ENCODE measurements around the gene EMP3. TPM values are rescaled to one million over a fixed set of nuclear protein-coding genes. Genes with fewer than 3 reads are reported as not detected.

The EMP3 gene
- total RNA-seq, 1 experiment from 2014 or later = 92.9 TPM

- Histone ChIP-seq H3K36me3 (ENCODE audit: control insufficient read depth in 1 of 2, insufficient read depth in 2 of 2, low read length in 2 of 2) (no peaks in the 10 kb centered on the region), H3K4me1 (ENCODE audit: control insufficient read depth in 1 of 2, insufficient read depth in 2 of 2, low read length in 2 of 2) (peaks cover 10 to 34% of the 10 kb centered on the region in 2 experiments), H3K27me3 (ENCODE audit: insufficient read depth, low read length) (no peaks in the 10 kb centered on the region), H3K9ac (ENCODE audit: low read length) (no peak overlapping the region), H2AFZ (ENCODE audit: low read depth, low read length, poor library complexity, severe bottlenecking) (no peak overlapping the region), H3K4me2 (ENCODE audit: low read length) (no peak overlapping the region), H4K20me1 (ENCODE audit: insufficient read depth) (no peaks in the 10 kb centered on the region), H3K9me3 (ENCODE audit: control insufficient read depth in 1 of 2, insufficient read depth in 1 of 2, low read depth in 1 of 2, low read length in 2 of 2) (no peaks in the 10 kb centered on the region), H3K27ac (ENCODE audit: low read depth, low read length) (no peak overlapping the region; the same call in 1 of the 2 replicates), H3K4me3 (replicated peaks in 1 of 2; ENCODE audit: low read depth in 1 of 2, low read length in 2 of 2) (no peak overlapping the region), H3K79me2 (ENCODE audit: insufficient read depth, low read length) (no peaks in the 10 kb centered on the region), H3K9me2 (ENCODE audit: insufficient read depth) (no peaks in the 10 kb centered on the region)
- POLR2A ChIA-PET = interaction anchor here (0.6 kb wide), 1 partner anchor 25 kb away, joined by 4 read pairs; the partner anchor contains the start of genes SYNGR4 and TMEM143
- ATAC-seq (no peak), DNase-seq (ENCODE audit: low read depth, low spot score) (no peak)
- RAD21 ChIA-PET (ENCODE audit: low non-redundant PET in 1 of 2, low total read pairs in 2 of 2, uncharacterized antibody in 2 of 2, unreplicated experiment in 2 of 2) = no interaction called here
- intact Hi-C loops (cut with micrococcal nuclease) = no loop called here
- no TSS peak for BruUV-seq (replicated peaks)
- CTCF ChIA-PET = no interaction called here
- peak; percentile 46; the same call in 1 of the 2 replicates for TF ChIP-seq RAD21 (IDR thresholded peaks at IDR 0.05; ENCODE audit: low read depth)
- peak in 1 of 3 experiments; percentile 15; a peak in 1 of 6 replicates for TF ChIP-seq CTCF (IDR thresholded peaks at IDR 0.05 in 2 of 3, conservative IDR thresholded peaks at IDR 0.05 in 1 of 3; ENCODE audit: borderline replicate concordance in 1 of 3, insufficient read depth in 1 of 3, low read depth in 2 of 3, low read length in 2 of 3)
- TF ChIP-seq EGR1 (IDR thresholded peaks at IDR 0.05; ENCODE audit: low read depth) = no peak
Measured at GRCh38 chr19:48338802-48339503, 13.6 kb downstream of the EMP3 start.

DNA sequence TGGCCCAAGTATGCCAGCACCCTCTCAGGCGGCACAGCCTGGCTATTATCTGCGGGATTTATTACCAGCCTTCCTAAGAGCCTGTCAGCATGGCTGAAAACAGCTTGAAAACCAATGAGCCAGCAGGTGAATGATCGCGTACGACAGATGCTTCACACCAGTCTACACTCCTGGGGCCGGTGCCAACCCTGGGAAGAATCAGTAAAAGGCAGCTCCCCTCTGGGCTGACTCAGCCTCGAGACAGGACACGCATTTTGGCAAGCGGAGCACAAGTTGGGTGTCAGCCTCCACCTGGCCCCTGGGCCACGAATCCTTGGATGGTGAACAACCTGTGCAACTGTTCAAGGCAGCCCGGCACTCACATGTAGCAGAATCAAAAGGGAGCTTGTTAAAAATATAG lies 15.6 kb downstream of the EMP3 start:
- ChIA-PET RAD21 (ENCODE audit: low non-redundant PET in 1 of 2, low total read pairs in 2 of 2, uncharacterized antibody in 2 of 2, unreplicated experiment in 2 of 2) (no interaction called here), POLR2A (interaction anchor here (1.1 kb wide), 1 partner anchor 14 kb away, joined by 4 read pairs; no protein-coding TSS in a partner anchor), CTCF (interaction anchor here (0.6 to 1.6 kb wide), 5 partner anchors 8 to 630 kb away, joined by 3 to 6 read pairs (median 4); no protein-coding TSS in a partner anchor)
- no peak overlapping the region for H3K4me3 ChIP-seq (replicated peaks in 1 of 2; ENCODE audit: low read depth in 1 of 2, low read length in 2 of 2)
- H3K9ac ChIP-seq (ENCODE audit: low read length) = no peak overlapping the region
- H3K4me1 ChIP-seq (ENCODE audit: control insufficient read depth in 1 of 2, insufficient read depth in 2 of 2, low read length in 2 of 2) = peaks cover 10 to 27% of the 10 kb centered on the region in 2 experiments
- ATAC-seq (peak; percentile 33; the same call in 1 of the 2 replicates), DNase-seq (ENCODE audit: low read depth, low spot score) (no peak)
- intact Hi-C loops (cut with micrococcal nuclease) = no loop called here
- H3K36me3 ChIP-seq (ENCODE audit: control insufficient read depth in 1 of 2, insufficient read depth in 2 of 2, low read length in 2 of 2) = no peaks in the 10 kb centered on the region
- peak overlapping the region; percentile 20; the same call in 1 of the 2 replicates for H3K4me2 ChIP-seq (ENCODE audit: low read length)
- no peak overlapping the region for H2AFZ ChIP-seq (ENCODE audit: low read depth, low read length, poor library complexity, severe bottlenecking)
- BruUV-seq (replicated peaks) = no TSS peak
- H3K79me2 ChIP-seq (ENCODE audit: insufficient read depth, low read length) = no peaks in the 10 kb centered on the region
- H3K27ac ChIP-seq (ENCODE audit: low read depth, low read length) = peak overlapping the region; percentile 5; the same call in 1 of the 2 replicates
- H3K9me2 ChIP-seq (ENCODE audit: insufficient read depth) = no peaks in the 10 kb centered on the region
- no peaks in the 10 kb centered on the region for H3K27me3 ChIP-seq (ENCODE audit: insufficient read depth, low read length)
- no peaks in the 10 kb centered on the region for H3K9me3 ChIP-seq (ENCODE audit: control insufficient read depth in 1 of 2, insufficient read depth in 1 of 2, low read depth in 1 of 2, low read length in 2 of 2)
- no peaks in the 10 kb centered on the region for H4K20me1 ChIP-seq (ENCODE audit: insufficient read depth)
- TF ChIP-seq, protein P1, sequence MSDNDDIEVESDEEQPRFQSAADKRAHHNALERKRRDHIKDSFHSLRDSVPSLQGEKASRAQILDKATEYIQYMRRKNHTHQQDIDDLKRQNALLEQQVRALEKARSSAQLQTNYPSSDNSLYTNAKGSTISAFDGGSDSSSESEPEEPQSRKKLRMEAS (IDR thresholded peaks at IDR 0.05) = peak; percentile 20; the same call in 1 of the 2 replicates
- TF ChIP-seq YY1 (IDR thresholded peaks at IDR 0.05; ENCODE audit: extremely low read depth, insufficient replicate concordance, low read depth, low read length) = no peak

Data from HCT116 (cell line).